IMR-90 (cell line): Measurements from ENCODE around the gene RNF149. TPM values are rescaled to one million over a fixed set of nuclear protein-coding genes. Genes with fewer than 3 reads are reported as not detected.

Experiments used
- ATAC-seq: fragments of 200-7000 bp; cut with Tn5 transposase; 2 replicates; pipeline ENCODE4 v1.9.1; 2020; ENCODE audit warnings: low read depth, mild to moderate bottlenecking, moderate library complexity
- BruUV-seq: library from RNA; stranded (reverse); fragments of 400-500 nt; replicated peaks from 2 replicates; lab custom pipeline; 2021; lab: Mats Ljungman, UMichigan
- CTCF ChIA-PET: fragments of 300-600 bp; formaldehyde crosslinking; extraction: SDS; loops from one replicate; lab custom pipeline; 2021; ENCODE audit warnings: antibody characterized with exemption; lab: Yijun Ruan, JAX
- POLR2A ChIA-PET: fragments of 300-600 bp; sonication (Branson Sonifier 250); formaldehyde crosslinking; loops from one replicate; lab custom pipeline; 2022; ENCODE audit warnings: antibody characterized with exemption; ENCODE audit not compliant: unreplicated experiment; lab: Charles Lee
- DNase-seq: peaks from one replicate; pipeline ENCODE4 v3.0.0; 2013
- H2AFZ ChIP-seq: replicated peaks from 2 replicates; pipeline ENCODE3; 2013; ENCODE audit warnings: low read length, mild to moderate bottlenecking; ENCODE audit not compliant: poor library complexity
- H2AK5ac ChIP-seq: 2 replicates; pipeline ENCODE4 v1.6.1; 2013; ENCODE audit warnings: low read depth, low read length, inconsistent platforms
- H2AK9ac ChIP-seq: replicated peaks from 2 replicates; pipeline ENCODE3; 2013; ENCODE audit warnings: mild to moderate bottlenecking, low read depth, low read length, moderate library complexity; ENCODE audit not compliant: poor library complexity
- H2BK120ac ChIP-seq: 2 replicates; pipeline ENCODE4 v1.6.1; 2013; ENCODE audit warnings: low read depth, low read length, inconsistent platforms
- H2BK15ac ChIP-seq: 3 replicates; pipeline ENCODE4 v1.6.1; 2013; ENCODE audit warnings: low read depth, low read length, inconsistent platforms
- H2BK20ac ChIP-seq: 2 replicates; pipeline ENCODE4 v1.6.1; 2013; ENCODE audit warnings: low read depth, mild to moderate bottlenecking, inconsistent platforms, low read length, moderate library complexity
- H2BK5ac ChIP-seq: 2 replicates; pipeline ENCODE4 v1.6.1; 2013; ENCODE audit warnings: mild to moderate bottlenecking, low read depth, low read length, inconsistent platforms; ENCODE audit not compliant: poor library complexity, severe bottlenecking
- H3K14ac ChIP-seq: replicated peaks from 2 replicates; pipeline ENCODE4 v1.6.1; 2013; ENCODE audit warnings: low read depth, low read length, inconsistent platforms
- H3K18ac ChIP-seq: 2 replicates; pipeline ENCODE4 v1.6.1; 2013; ENCODE audit warnings: low read depth, low read length, control low read depth
- H3K23ac ChIP-seq: 2 replicates; pipeline ENCODE4 v1.6.1; 2013; ENCODE audit warnings: low read depth, low read length, inconsistent platforms
- H3K27ac ChIP-seq: 2 replicates; pipeline ENCODE4 v1.5.1; 2013; ENCODE audit warnings: mild to moderate bottlenecking, control low read depth, low read length; ENCODE audit not compliant: insufficient read depth
- H3K27me3 ChIP-seq: 2 replicates; pipeline ENCODE4 v1.6.1; 2013; ENCODE audit warnings: low read length; ENCODE audit not compliant: control insufficient read depth, insufficient read depth
- H3K36me3 ChIP-seq: 2 replicates; pipeline ENCODE4 v1.6.1; 2013; ENCODE audit warnings: low read length, mixed read lengths; ENCODE audit not compliant: control insufficient read depth, insufficient read depth
- H3K4ac ChIP-seq: 2 replicates; pipeline ENCODE4 v1.6.1; 2013; ENCODE audit warnings: low read depth, low read length, inconsistent platforms
- H3K4me1 ChIP-seq: 2 replicates; pipeline ENCODE4 v1.6.1; 2013; ENCODE audit warnings: low read length, mixed read lengths; ENCODE audit not compliant: control insufficient read depth, insufficient read depth
- H3K4me2 ChIP-seq: 2 replicates; pipeline ENCODE4 v1.6.1; 2013; ENCODE audit warnings: low read depth, mild to moderate bottlenecking, control low read depth, low read length, moderate library complexity
- H3K4me3 ChIP-seq: 2 replicates; pipeline ENCODE4 v1.5.1; 2013; ENCODE audit warnings: low read depth, mild to moderate bottlenecking, control low read depth, low read length, moderate library complexity; ENCODE audit not compliant: insufficient read depth
- H3K56ac ChIP-seq: 2 replicates; pipeline ENCODE4 v1.6.1; 2013; ENCODE audit warnings: low read length, inconsistent platforms; ENCODE audit not compliant: insufficient read depth; ENCODE audit errors: extremely low read depth
- H3K79me1 ChIP-seq, 2 experiments: 2 replicates each; pipeline ENCODE4 v1.6.1; 2013; ENCODE audit warnings: low read length in 2 of 2, inconsistent platforms in 1 of 2, low read depth in 1 of 2
- H3K9ac ChIP-seq: 2 replicates; pipeline ENCODE4 v1.6.1; 2013; ENCODE audit warnings: low read depth, low read length, control low read depth
- H3K9me1 ChIP-seq: 2 replicates; pipeline ENCODE4 v1.6.1; 2013; ENCODE audit warnings: low read length, inconsistent platforms; ENCODE audit not compliant: insufficient read depth
- H3K9me3 ChIP-seq: 2 replicates; pipeline ENCODE4 v1.6.1; 2013; ENCODE audit warnings: low read length; ENCODE audit not compliant: control insufficient read depth, insufficient read depth
- H4K20me1 ChIP-seq: 2 replicates; pipeline ENCODE4 v1.6.1; 2013; ENCODE audit warnings: low read length, inconsistent platforms; ENCODE audit not compliant: insufficient read depth
- H4K5ac ChIP-seq: 2 replicates; pipeline ENCODE4 v1.6.1; 2013; ENCODE audit warnings: mild to moderate bottlenecking, low read depth, low read length, control low read depth
- H4K8ac ChIP-seq, 2 experiments: 2 replicates each; pipeline ENCODE4 v1.6.1; 2013; ENCODE audit warnings: low read depth in 2 of 2, low read length in 2 of 2, control low read depth in 1 of 2, inconsistent platforms in 1 of 2
- H4K91ac ChIP-seq: 2 replicates; pipeline ENCODE4 v1.6.1; 2013; ENCODE audit warnings: low read depth, low read length, inconsistent platforms; ENCODE audit not compliant: insufficient read depth
- NFE2L2 ChIP-seq: fragments of 150-350 bp; IDR thresholded peaks from 2 replicates; pipeline ENCODE4 v1.6.1; 2016; ENCODE audit warnings: low read depth, mild to moderate bottlenecking, low read length
- RAD21 ChIP-seq: IDR thresholded peaks from 2 replicates; pipeline ENCODE4 v1.6.1; 2012; ENCODE audit warnings: low read length, improper control_type of control experiment
- RFX5 ChIP-seq: IDR thresholded peaks from 2 replicates; pipeline ENCODE4 v1.8.0; 2012; ENCODE audit warnings: low read depth, mild to moderate bottlenecking, low read length, moderate library complexity
- SMC3 ChIP-seq: fragments of 150-350 bp; IDR thresholded peaks from 2 replicates; pipeline ENCODE4 v1.6.1; 2016; ENCODE audit warnings: low read depth, mild to moderate bottlenecking, antibody characterized with exemption, low read length, moderate library complexity
- WGBS, 2 experiments: methylation state at CpG; one replicate each; pipeline versions ENCODE4 v1.1.5 to v1.1.7; 2013; ENCODE audit warnings: missing lambda C conversion rate in 2 of 2; ENCODE audit not compliant: insufficient read length in 1 of 2; ENCODE audit errors: extremely low coverage in 2 of 2; 5-methylcytosine and 5-hydroxymethylcytosine counted together
- dilution Hi-C: fragments of 300-500 bp; cut with HindIII; formaldehyde crosslinking; loops from one replicate; pipeline ENCODE4 v1.14.3; 2018; ENCODE audit warnings: low sequenced_read_pairs; ENCODE audit not compliant: unreplicated experiment
- in situ Hi-C: fragments of 300-500 bp; cut with MboI; formaldehyde crosslinking; loops from 3 replicates; pipeline ENCODE4 v1.14.3; 2019; ENCODE audit warnings: low sequenced_read_pairs, inconsistent platforms, mixed read lengths
- intact Hi-C: fragments of 100-400 bp; cut with micrococcal nuclease; formaldehyde crosslinking; loops from 2 replicates; pipeline ENCODE4 v1.10.0; 2022
- polyA plus RNA-seq, 3 experiments: library from polyadenylated mRNA; depleted of rRNA; stranded (reverse); fragments of >200 nt; gene quantifications; 2 replicates each; pipeline ENCODE4 v1.2.3, GENCODE V29; 2012; ENCODE audit warnings: low replicate concordance in 1 of 3
- total RNA-seq: library from RNA; depleted of rRNA; stranded (reverse); fragments of >200 nt; gene quantifications from 2 replicates; pipeline ENCODE4 v1.2.3, GENCODE V29; 2012

Gene RNF149
- total and polyA plus RNA-seq, 2 of the 4 experiments (the other 2 are of a cell fraction): 14.5 to 18.6 TPM

DNA sequence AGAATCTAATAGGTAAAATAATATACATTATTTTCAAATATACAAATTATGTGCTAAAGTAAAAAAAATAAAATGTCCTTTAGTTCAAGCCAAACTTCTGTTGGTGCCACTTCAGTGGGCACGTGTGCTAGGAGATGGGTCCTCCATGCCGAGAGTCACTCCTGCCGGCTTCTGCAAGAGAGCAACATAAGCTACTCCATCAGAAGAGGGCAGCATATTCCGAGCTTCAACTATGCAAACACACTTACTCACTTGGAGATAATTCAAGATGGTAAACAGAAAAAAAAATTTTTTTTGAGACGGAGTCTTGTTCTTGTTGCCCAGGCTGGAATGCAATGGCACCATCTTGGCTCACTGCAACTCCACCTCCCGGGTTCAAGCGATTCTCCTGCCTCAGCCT lies 31.4 kb downstream of the RNF149 start:
- Histone ChIP-seq H3K27me3 (no peaks in the 10 kb centered on the region), H4K20me1 (no peaks in the 10 kb centered on the region), H3K9ac (no peak overlapping the region), H4K91ac (no peak overlapping the region), H4K8ac (no peak overlapping the region), H3K79me1 (peaks cover 7 to 22% of the 10 kb centered on the region in 2 experiments; a peak in 3 of 4 replicates), H2BK5ac (no peak overlapping the region), H3K56ac (no peak overlapping the region), H3K36me3 (peaks cover 27% of the 10 kb centered on the region), H2AK5ac (no peak overlapping the region), H2BK15ac (no peak overlapping the region), H3K4me3 (no peak overlapping the region), H3K4me2 (no peak overlapping the region), H2BK120ac (no peak overlapping the region), H3K9me1 (peaks cover 3% of the 10 kb centered on the region; the same call in 1 of the 2 replicates), H3K18ac (no peak overlapping the region), H3K4me1 (no peaks in the 10 kb centered on the region), H2AFZ (no peak overlapping the region), H3K23ac (no peak overlapping the region), H2BK20ac (no peak overlapping the region), H3K4ac (no peak overlapping the region), H2AK9ac (no peak overlapping the region), H3K27ac (no peak overlapping the region), H3K14ac (no peak overlapping the region), H4K5ac (no peak overlapping the region), H3K9me3 (no peaks in the 10 kb centered on the region)
- in situ Hi-C loops: no loop called here
- no CpG with 5 or more reads among the region's 7 CpGs for WGBS, 2 experiments
- BruUV-seq: no TSS peak
- intact Hi-C loops: no loop called here
- ATAC-seq (peak; percentile 75), DNase-seq (peak; percentile 49)
- dilution Hi-C loops: no loop called here
- ChIA-PET POLR2A (no interaction called here), CTCF (no interaction called here)
- no peak for TF ChIP-seq RFX5
- TF ChIP-seq RAD21: peak; percentile 23; the same call in 1 of the 2 replicates
- TF ChIP-seq SMC3: no peak
- TF ChIP-seq NFE2L2: no peak
